ENCODE data around the gene PHGDH. TPM values are rescaled to one million over a fixed set of nuclear protein-coding genes. Genes with fewer than 3 reads are reported as not detected.

Gene PHGDH
- polyA plus RNA-seq, 1 experiment = 108 TPM

GRCh38 chr1:119676571-119677206 lies 35.0 kb upstream of the PHGDH start:
- Histone ChIP-seq H3K9me3 (ENCODE audit: control insufficient read depth, insufficient read depth, low read length) (no peaks in the 10 kb centered on the region), H3K27ac (ENCODE audit: low read depth, low read length) (no peak overlapping the region), H3K4me3 (ENCODE audit: low read depth, low read length) (no peak overlapping the region), H3K27me3 (ENCODE audit: control insufficient read depth, insufficient read depth, low read length) (peaks cover 11% of the 10 kb centered on the region)
- ChIA-PET POLR2A (no interaction called here), CTCF (interaction anchor here (1.0 to 6.7 kb wide), 17 partner anchors 9 to 201 kb away, joined by 3 to 107 read pairs (median 5); partner anchors contain the start of genes PHGDH and ZNF697)
- TF ChIP-seq CTCF (IDR thresholded peaks at IDR 0.05; ENCODE audit: low read depth, low read length) = no peak
- DNase-seq (ENCODE audit: low read depth, low spot score) = no peak

- H3K27ac ChIP-seq (ENCODE audit: low read depth, low read length) = no peak overlapping the region
- POLR2A ChIA-PET = no interaction called here
- no peak for TF ChIP-seq CTCF (IDR thresholded peaks at IDR 0.05; ENCODE audit: low read depth, low read length)
- DNase-seq (ENCODE audit: low read depth, low spot score) = no peak
- H3K4me3 ChIP-seq (ENCODE audit: low read depth, low read length) = no peak overlapping the region
- peaks cover 13% of the 10 kb centered on the region for H3K27me3 ChIP-seq (ENCODE audit: control insufficient read depth, insufficient read depth, low read length)
- CTCF ChIA-PET = interaction anchor here (1.2 to 6.7 kb wide), 4 partner anchors 11 to 68 kb away, joined by 5 to 84 read pairs (median 9); no protein-coding TSS in a partner anchor
- H3K9me3 ChIP-seq (ENCODE audit: control insufficient read depth, insufficient read depth, low read length) = no peaks in the 10 kb centered on the region
Measured at GRCh38 chr1:119679223-119679622, 32.5 kb upstream of the PHGDH start.

GRCh38 chr1:119680193-119680592 lies 31.5 kb upstream of the PHGDH start:
- no peak overlapping the region for H3K4me3 ChIP-seq (ENCODE audit: low read depth, low read length)
- no peak for DNase-seq (ENCODE audit: low read depth, low spot score)
- no peak overlapping the region for H3K27ac ChIP-seq (ENCODE audit: low read depth, low read length)
- ChIA-PET POLR2A (no interaction called here), CTCF (interaction anchor here (0.9 to 1.9 kb wide), 2 partner anchors 65 to 68 kb away, joined by 4 to 7 read pairs; no protein-coding TSS in a partner anchor)
- no peaks in the 10 kb centered on the region for H3K9me3 ChIP-seq (ENCODE audit: control insufficient read depth, insufficient read depth, low read length)
- peaks cover 13% of the 10 kb centered on the region for H3K27me3 ChIP-seq (ENCODE audit: control insufficient read depth, insufficient read depth, low read length)
- no peak for TF ChIP-seq CTCF (IDR thresholded peaks at IDR 0.05; ENCODE audit: low read depth, low read length)

- ChIA-PET POLR2A (no interaction called here), CTCF (interaction anchor here (0.9 kb wide), 1 partner anchor 69 kb away, joined by 4 read pairs; no protein-coding TSS in a partner anchor)
- Histone ChIP-seq H3K27ac (ENCODE audit: low read depth, low read length) (no peak overlapping the region), H3K9me3 (ENCODE audit: control insufficient read depth, insufficient read depth, low read length) (no peaks in the 10 kb centered on the region), H3K27me3 (ENCODE audit: control insufficient read depth, insufficient read depth, low read length) (peaks cover 13% of the 10 kb centered on the region), H3K4me3 (ENCODE audit: low read depth, low read length) (no peak overlapping the region)
- TF ChIP-seq CTCF (IDR thresholded peaks at IDR 0.05; ENCODE audit: low read depth, low read length) = no peak
- no peak for DNase-seq (ENCODE audit: low read depth, low spot score)
Measured at GRCh38 chr1:119680723-119681122, 31.0 kb upstream of the PHGDH start.

GRCh38 chr1:119681560-119681959 lies 30.2 kb upstream of the PHGDH start:
- H3K27me3 ChIP-seq (ENCODE audit: control insufficient read depth, insufficient read depth, low read length) = peaks cover 13% of the 10 kb centered on the region
- POLR2A ChIA-PET = no interaction called here
- H3K9me3 ChIP-seq (ENCODE audit: control insufficient read depth, insufficient read depth, low read length) = no peaks in the 10 kb centered on the region
- TF ChIP-seq CTCF (IDR thresholded peaks at IDR 0.05; ENCODE audit: low read depth, low read length) = no peak
- CTCF ChIA-PET = no interaction called here
- H3K27ac ChIP-seq (ENCODE audit: low read depth, low read length) = no peak overlapping the region
- no peak for DNase-seq (ENCODE audit: low read depth, low spot score)
- no peak overlapping the region for H3K4me3 ChIP-seq (ENCODE audit: low read depth, low read length)
